ENCODE measurements around the gene JAKMIP1. TPM values are rescaled to one million over a fixed set of nuclear protein-coding genes. Genes with fewer than 3 reads are reported as not detected.

The JAKMIP1 gene
- total RNA-seq, 1 experiment from 2014 or later, result not detected

GRCh38 chr4:6197433-6198174 lies 2.7 kb downstream of the JAKMIP1 start:
- in situ Hi-C loops (cut with HindIII; ENCODE audit: low pct_unique_long_range_greater_than_20kb, low sequenced_read_pairs), result no loop called here
- ATAC-seq, result no peak
- peaks cover 2% of the 10 kb centered on the region; the same call in 1 of the 2 replicates for H3K27me3 ChIP-seq (ENCODE audit: control insufficient read depth, insufficient read depth, low read length)
- TF ChIP-seq, protein P1, sequence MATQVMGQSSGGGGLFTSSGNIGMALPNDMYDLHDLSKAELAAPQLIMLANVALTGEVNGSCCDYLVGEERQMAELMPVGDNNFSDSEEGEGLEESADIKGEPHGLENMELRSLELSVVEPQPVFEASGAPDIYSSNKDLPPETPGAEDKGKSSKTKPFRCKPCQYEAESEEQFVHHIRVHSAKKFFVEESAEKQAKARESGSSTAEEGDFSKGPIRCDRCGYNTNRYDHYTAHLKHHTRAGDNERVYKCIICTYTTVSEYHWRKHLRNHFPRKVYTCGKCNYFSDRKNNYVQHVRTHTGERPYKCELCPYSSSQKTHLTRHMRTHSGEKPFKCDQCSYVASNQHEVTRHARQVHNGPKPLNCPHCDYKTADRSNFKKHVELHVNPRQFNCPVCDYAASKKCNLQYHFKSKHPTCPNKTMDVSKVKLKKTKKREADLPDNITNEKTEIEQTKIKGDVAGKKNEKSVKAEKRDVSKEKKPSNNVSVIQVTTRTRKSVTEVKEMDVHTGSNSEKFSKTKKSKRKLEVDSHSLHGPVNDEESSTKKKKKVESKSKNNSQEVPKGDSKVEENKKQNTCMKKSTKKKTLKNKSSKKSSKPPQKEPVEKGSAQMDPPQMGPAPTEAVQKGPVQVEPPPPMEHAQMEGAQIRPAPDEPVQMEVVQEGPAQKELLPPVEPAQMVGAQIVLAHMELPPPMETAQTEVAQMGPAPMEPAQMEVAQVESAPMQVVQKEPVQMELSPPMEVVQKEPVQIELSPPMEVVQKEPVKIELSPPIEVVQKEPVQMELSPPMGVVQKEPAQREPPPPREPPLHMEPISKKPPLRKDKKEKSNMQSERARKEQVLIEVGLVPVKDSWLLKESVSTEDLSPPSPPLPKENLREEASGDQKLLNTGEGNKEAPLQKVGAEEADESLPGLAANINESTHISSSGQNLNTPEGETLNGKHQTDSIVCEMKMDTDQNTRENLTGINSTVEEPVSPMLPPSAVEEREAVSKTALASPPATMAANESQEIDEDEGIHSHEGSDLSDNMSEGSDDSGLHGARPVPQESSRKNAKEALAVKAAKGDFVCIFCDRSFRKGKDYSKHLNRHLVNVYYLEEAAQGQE (IDR thresholded peaks at IDR 0.05; ENCODE audit: insufficient read depth in 1 of 2, low read depth in 2 of 2, low read length in 1 of 2), result no peak
- no peak for TF ChIP-seq SIN3A (IDR thresholded peaks at IDR 0.05; ENCODE audit: borderline replicate concordance, insufficient read depth, low read depth, low read length)
- no peak for TF ChIP-seq CTCF (IDR thresholded peaks at IDR 0.05)
- TF ChIP-seq POLR2AphosphoS5 (IDR thresholded peaks at IDR 0.05; ENCODE audit: low read depth, low read length), result no peak
- no peak for TF ChIP-seq TCF7L2 (IDR thresholded peaks at IDR 0.05; ENCODE audit: low read depth, low read length)
- no peak overlapping the region for H3K4me3 ChIP-seq (ENCODE audit: low read depth in 2 of 2, low read length in 2 of 2)
- intact Hi-C loops (cut with micrococcal nuclease; ENCODE audit: unreplicated experiment), result no loop called here
- no peak for DNase-seq (ENCODE audit: low read depth, low spot score)
- H3K27ac ChIP-seq (ENCODE audit: low read length), result no peak overlapping the region
- no peaks in the 10 kb centered on the region for H3K9me3 ChIP-seq (ENCODE audit: control insufficient read depth, insufficient read depth, low read depth, low read length)
- H3K4me1 ChIP-seq (ENCODE audit: control insufficient read depth, insufficient read depth, low read length), result no peaks in the 10 kb centered on the region
- ChIA-PET POLR2A (no interaction called here), CTCF (no interaction called here)
- H3K36me3 ChIP-seq (ENCODE audit: control insufficient read depth, insufficient read depth, low read length), result no peaks in the 10 kb centered on the region
- no TSS peak for BruUV-seq (replicated peaks)

GRCh38 chr4:6196871-6197270 lies 3.5 kb downstream of the JAKMIP1 start:
- Histone ChIP-seq H3K27ac (ENCODE audit: low read length) (no peak overlapping the region), H3K27me3 (ENCODE audit: control insufficient read depth, insufficient read depth, low read length) (peaks cover 2% of the 10 kb centered on the region; the same call in 1 of the 2 replicates), H3K9me3 (ENCODE audit: control insufficient read depth, insufficient read depth, low read depth, low read length) (no peaks in the 10 kb centered on the region), H3K4me1 (ENCODE audit: control insufficient read depth, insufficient read depth, low read length) (no peaks in the 10 kb centered on the region), H3K36me3 (ENCODE audit: control insufficient read depth, insufficient read depth, low read length) (no peaks in the 10 kb centered on the region), H3K4me3 (ENCODE audit: low read depth in 2 of 2, low read length in 2 of 2) (no peak overlapping the region)
- DNase-seq (ENCODE audit: low read depth, low spot score), result no peak
- TF ChIP-seq POLR2AphosphoS5 (IDR thresholded peaks at IDR 0.05; ENCODE audit: low read depth, low read length), result no peak
- TF ChIP-seq CTCF (IDR thresholded peaks at IDR 0.05), result no peak
- no peak for TF ChIP-seq TCF7L2 (IDR thresholded peaks at IDR 0.05; ENCODE audit: low read depth, low read length)
- TF ChIP-seq SIN3A (IDR thresholded peaks at IDR 0.05; ENCODE audit: borderline replicate concordance, insufficient read depth, low read depth, low read length), result no peak
- TF ChIP-seq, protein P1 (IDR thresholded peaks at IDR 0.05; ENCODE audit: insufficient read depth in 1 of 2, low read depth in 2 of 2, low read length in 1 of 2), result no peak
- in situ Hi-C loops (cut with HindIII; ENCODE audit: low pct_unique_long_range_greater_than_20kb, low sequenced_read_pairs), result no loop called here
- ChIA-PET POLR2A (no interaction called here), CTCF (no interaction called here)
- no TSS peak for BruUV-seq (replicated peaks)
- intact Hi-C loops (cut with micrococcal nuclease; ENCODE audit: unreplicated experiment), result no loop called here
- no peak for ATAC-seq
